ENCODE data around the gene FBXO27.

The FBXO27 gene

DNA sequence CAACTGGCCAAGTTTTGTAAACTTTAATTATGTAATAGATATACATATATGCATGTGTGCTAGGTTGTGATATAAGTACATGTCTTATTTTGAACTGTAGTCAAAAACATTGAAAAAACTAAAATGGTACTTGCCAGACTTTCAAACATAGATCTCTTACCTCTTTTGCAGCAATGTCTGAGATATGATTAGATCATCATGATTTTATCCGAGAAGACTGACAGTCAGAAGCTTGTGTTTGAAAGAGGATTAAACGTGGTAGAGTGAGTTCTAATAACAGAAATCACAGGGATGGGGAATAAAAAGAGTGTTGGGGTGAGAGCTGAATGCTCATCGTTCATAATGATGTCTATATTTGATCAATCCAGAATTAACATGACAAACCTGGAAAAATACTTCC, 33.6 kb upstream of the FBXO27 start:
- Histone ChIP-seq H3K36me3 (ENCODE audit: low read depth) (0 out of 2 replicates have a peak, but pooled peaks cover 4% of the 10 kb centered on the region), H3K27me3 (ENCODE audit: insufficient read depth, poor library complexity, severe bottlenecking) (no peaks in the 10 kb centered on the region), H3K27ac (ENCODE audit: poor library complexity, severe bottlenecking) (no peak overlapping the region), H3K4me3 (ENCODE audit: severe bottlenecking) (no peak overlapping the region), H3K9me3 (ENCODE audit: severe bottlenecking) (no peaks in the 10 kb centered on the region), H3K4me1 (ENCODE audit: insufficient read depth, poor library complexity, severe bottlenecking) (no peaks in the 10 kb centered on the region)
- TF ChIP-seq, protein P1, sequence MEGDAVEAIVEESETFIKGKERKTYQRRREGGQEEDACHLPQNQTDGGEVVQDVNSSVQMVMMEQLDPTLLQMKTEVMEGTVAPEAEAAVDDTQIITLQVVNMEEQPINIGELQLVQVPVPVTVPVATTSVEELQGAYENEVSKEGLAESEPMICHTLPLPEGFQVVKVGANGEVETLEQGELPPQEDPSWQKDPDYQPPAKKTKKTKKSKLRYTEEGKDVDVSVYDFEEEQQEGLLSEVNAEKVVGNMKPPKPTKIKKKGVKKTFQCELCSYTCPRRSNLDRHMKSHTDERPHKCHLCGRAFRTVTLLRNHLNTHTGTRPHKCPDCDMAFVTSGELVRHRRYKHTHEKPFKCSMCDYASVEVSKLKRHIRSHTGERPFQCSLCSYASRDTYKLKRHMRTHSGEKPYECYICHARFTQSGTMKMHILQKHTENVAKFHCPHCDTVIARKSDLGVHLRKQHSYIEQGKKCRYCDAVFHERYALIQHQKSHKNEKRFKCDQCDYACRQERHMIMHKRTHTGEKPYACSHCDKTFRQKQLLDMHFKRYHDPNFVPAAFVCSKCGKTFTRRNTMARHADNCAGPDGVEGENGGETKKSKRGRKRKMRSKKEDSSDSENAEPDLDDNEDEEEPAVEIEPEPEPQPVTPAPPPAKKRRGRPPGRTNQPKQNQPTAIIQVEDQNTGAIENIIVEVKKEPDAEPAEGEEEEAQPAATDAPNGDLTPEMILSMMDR (IDR thresholded peaks at IDR 0.05; ENCODE audit: poor library complexity, severe bottlenecking): no peak
- ATAC-seq (ENCODE audit: low read depth) (no peak), DNase-seq (ENCODE audit: low spot score) (no peak)

DNA sequence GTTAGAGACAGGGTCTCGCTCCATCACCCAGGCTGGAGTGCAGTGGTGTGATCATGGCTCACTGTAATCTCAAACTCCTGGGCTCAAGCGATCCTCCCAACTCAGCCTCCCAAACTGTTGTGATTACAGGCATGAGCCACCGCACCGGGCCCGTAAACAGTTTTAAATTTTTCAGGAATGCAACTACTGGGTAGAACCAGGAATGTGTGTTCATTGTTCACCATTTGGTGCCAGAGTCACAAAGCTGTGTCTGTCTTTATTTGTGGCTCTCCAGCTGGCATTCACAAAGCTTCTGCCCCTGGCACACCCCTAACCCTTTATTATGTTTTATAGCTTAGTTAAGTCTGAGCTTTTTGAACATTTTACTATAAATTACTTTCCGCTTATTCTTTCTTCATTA, 32.1 kb upstream of the FBXO27 start:
- Histone ChIP-seq H3K27ac (ENCODE audit: poor library complexity, severe bottlenecking) (no peak overlapping the region), H3K4me1 (ENCODE audit: insufficient read depth, poor library complexity, severe bottlenecking) (no peaks in the 10 kb centered on the region), H3K4me3 (ENCODE audit: severe bottlenecking) (no peak overlapping the region), H3K9me3 (ENCODE audit: severe bottlenecking) (no peaks in the 10 kb centered on the region), H3K36me3 (ENCODE audit: low read depth) (0 out of 2 replicates have a peak, but pooled peaks cover 4% of the 10 kb centered on the region), H3K27me3 (ENCODE audit: insufficient read depth, poor library complexity, severe bottlenecking) (no peaks in the 10 kb centered on the region)
- TF ChIP-seq, protein P1 (IDR thresholded peaks at IDR 0.05; ENCODE audit: poor library complexity, severe bottlenecking): no peak
- ATAC-seq (ENCODE audit: low read depth): no peak
- no peak for DNase-seq (ENCODE audit: low spot score)

DNA sequence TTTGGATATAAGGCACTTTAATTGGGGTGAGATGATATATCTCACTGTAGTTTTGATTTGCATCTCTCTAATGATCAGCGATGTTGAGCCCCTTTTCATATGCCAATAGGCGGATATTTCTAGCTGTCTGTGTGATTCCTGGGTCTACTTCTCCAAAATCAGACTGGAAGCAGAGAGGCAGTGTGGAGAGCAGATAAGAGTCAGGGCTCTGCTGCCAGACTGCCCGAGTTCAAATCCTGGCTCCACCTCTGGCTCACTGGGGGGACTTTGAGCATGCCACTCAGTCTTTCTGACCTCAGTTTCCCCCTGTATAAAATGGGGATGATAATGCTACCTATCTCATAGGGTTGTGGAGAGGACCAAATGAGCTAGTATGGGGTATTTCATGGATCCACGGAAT, 27.8 kb upstream of the FBXO27 start:
- Histone ChIP-seq H3K27me3 (ENCODE audit: insufficient read depth, poor library complexity, severe bottlenecking) (no peaks in the 10 kb centered on the region), H3K4me3 (ENCODE audit: severe bottlenecking) (no peak overlapping the region), H3K4me1 (ENCODE audit: insufficient read depth, poor library complexity, severe bottlenecking) (no peaks in the 10 kb centered on the region), H3K27ac (ENCODE audit: poor library complexity, severe bottlenecking) (no peak overlapping the region), H3K36me3 (ENCODE audit: low read depth) (no peaks in the 10 kb centered on the region), H3K9me3 (ENCODE audit: severe bottlenecking) (no peaks in the 10 kb centered on the region)
- TF ChIP-seq, protein P1 (IDR thresholded peaks at IDR 0.05; ENCODE audit: poor library complexity, severe bottlenecking): no peak
- DNase-seq (ENCODE audit: low spot score) (no peak), ATAC-seq (ENCODE audit: low read depth) (no peak)

DNA sequence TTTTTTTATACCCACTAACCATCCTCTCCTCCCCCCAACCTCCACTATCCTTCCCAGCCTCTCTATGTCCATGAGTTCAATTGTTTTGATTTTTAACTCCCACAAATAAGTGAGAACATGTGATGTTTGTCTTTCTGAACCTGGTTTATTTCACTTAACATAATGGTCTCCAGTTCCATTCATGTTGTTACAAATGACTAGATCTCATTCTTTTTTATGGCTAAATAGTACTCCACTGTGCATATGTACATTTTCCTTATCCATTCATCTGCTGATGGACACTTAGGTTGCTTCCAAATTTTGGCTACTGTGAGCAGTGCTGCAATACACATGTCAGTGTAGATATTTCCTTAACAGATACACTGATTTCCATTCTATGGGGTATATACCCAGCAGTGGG, 27.0 kb upstream of the FBXO27 start:
- Histone ChIP-seq H3K9me3 (ENCODE audit: severe bottlenecking) (no peaks in the 10 kb centered on the region), H3K4me3 (ENCODE audit: severe bottlenecking) (no peak overlapping the region), H3K27ac (ENCODE audit: poor library complexity, severe bottlenecking) (no peak overlapping the region), H3K36me3 (ENCODE audit: low read depth) (no peaks in the 10 kb centered on the region), H3K27me3 (ENCODE audit: insufficient read depth, poor library complexity, severe bottlenecking) (no peaks in the 10 kb centered on the region), H3K4me1 (ENCODE audit: insufficient read depth, poor library complexity, severe bottlenecking) (no peaks in the 10 kb centered on the region)
- DNase-seq (ENCODE audit: low spot score) (no peak), ATAC-seq (ENCODE audit: low read depth) (no peak)
- TF ChIP-seq, protein P1 (IDR thresholded peaks at IDR 0.05; ENCODE audit: poor library complexity, severe bottlenecking): no peak

DNA sequence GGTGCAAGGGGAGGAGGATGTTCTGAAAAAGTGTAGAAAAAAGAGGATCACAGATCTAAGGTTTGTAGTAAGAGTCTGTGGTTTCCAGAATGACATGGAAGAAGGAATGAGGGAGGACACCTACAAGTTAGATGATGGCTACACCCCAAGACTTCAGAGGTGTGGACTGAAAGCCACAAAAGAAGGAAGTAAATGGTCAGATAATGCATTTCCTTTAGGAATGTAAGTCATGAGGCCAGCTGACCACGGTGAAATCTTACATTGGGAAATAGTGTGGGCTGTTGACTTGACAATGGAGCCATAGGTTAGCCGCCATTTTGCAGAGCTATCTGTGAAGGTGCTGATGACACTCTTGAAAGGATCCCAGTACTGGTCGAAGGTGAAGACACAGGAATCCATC, 25.3 kb upstream of the FBXO27 start:
- no peaks in the 10 kb centered on the region for H3K27me3 ChIP-seq (ENCODE audit: insufficient read depth, poor library complexity, severe bottlenecking)
- ATAC-seq (ENCODE audit: low read depth): no peak
- no peaks in the 10 kb centered on the region for H3K9me3 ChIP-seq (ENCODE audit: severe bottlenecking)
- TF ChIP-seq, protein P1 (IDR thresholded peaks at IDR 0.05; ENCODE audit: poor library complexity, severe bottlenecking): no peak
- H3K4me3 ChIP-seq (ENCODE audit: severe bottlenecking): no peak overlapping the region
- no peaks in the 10 kb centered on the region for H3K36me3 ChIP-seq (ENCODE audit: low read depth)
- no peak for DNase-seq (ENCODE audit: low spot score)
- no peak overlapping the region for H3K27ac ChIP-seq (ENCODE audit: poor library complexity, severe bottlenecking)
- no peaks in the 10 kb centered on the region for H3K4me1 ChIP-seq (ENCODE audit: insufficient read depth, poor library complexity, severe bottlenecking)
